OCI-LY3 (cell line): ENCODE measurements around the gene PARP15.
"Not testable (repeated sequence)": the region's sequence is repeated elsewhere in the genome, so short reads cannot be mapped to it uniquely, and the experiment has no call there.

ENCODE experiments used
- H2AFZ ChIP-seq: fragments of 200-600, 300-600 bp; shearing (Covaris generic); 2 replicates; pipeline ENCODE4 v1.6.0; 2014; ENCODE audit warnings: antibody characterized with exemption, low read depth, low read length
- H3K27ac ChIP-seq: fragments of 200-600, 300-600 bp; sonication (generic); 2 replicates; pipeline ENCODE4 v1.5.1; 2014; ENCODE audit warnings: mild to moderate bottlenecking, low read length, moderate library complexity, mixed read lengths
- H3K27me3 ChIP-seq: fragments of 200-600, 300-600 bp; sonication (generic); 2 replicates; pipeline ENCODE4 v1.6.1; 2014; ENCODE audit warnings: low read depth, low read length, mixed read lengths
- H3K36me3 ChIP-seq: fragments of 200-600, 300-600 bp; sonication (generic); replicated peaks from 2 replicates; pipeline ENCODE3; 2014; ENCODE audit warnings: low read depth, low read length, mixed read lengths
- H3K4me1 ChIP-seq: fragments of 300-600, 200-600 bp; sonication (generic); 2 replicates; pipeline ENCODE4 v1.6.1; 2014; ENCODE audit warnings: low read length, mixed read lengths
- H3K4me2 ChIP-seq: fragments of 200-600, 300-600 bp; sonication (generic); 2 replicates; pipeline ENCODE4 v1.6.1; 2014; ENCODE audit warnings: low read length, mixed read lengths
- H3K4me3 ChIP-seq: fragments of 300-600, 200-600 bp; sonication (generic); 2 replicates; pipeline ENCODE4 v1.5.1; 2014; ENCODE audit warnings: antibody characterized with exemption, mild to moderate bottlenecking, low read length, moderate library complexity
- H3K79me2 ChIP-seq: fragments of 300-600, 200-600 bp; shearing (Covaris generic); 2 replicates; pipeline ENCODE4 v1.6.1; 2014; ENCODE audit warnings: mild to moderate bottlenecking, low read length, mixed read lengths
- H3K9ac ChIP-seq: fragments of 300-600, 200-600 bp; shearing (Covaris generic); 2 replicates; pipeline ENCODE4 v1.6.0; 2014; ENCODE audit warnings: mild to moderate bottlenecking, low read length, moderate library complexity
- H3K9me3 ChIP-seq: fragments of 200-600, 300-600 bp; shearing (Covaris generic); 2 replicates; pipeline ENCODE4 v1.6.1; 2014; ENCODE audit warnings: low read length, mixed read lengths; ENCODE audit not compliant: insufficient read depth
- H4K20me1 ChIP-seq: fragments of 200-600, 300-600 bp; sonication (generic); 2 replicates; pipeline ENCODE4 v1.6.1; 2016; ENCODE audit warnings: low read length, mixed read lengths; ENCODE audit not compliant: insufficient read depth
- EZH2phosphoT487 ChIP-seq: fragments of 200-600 bp; shearing (Covaris generic); IDR thresholded peaks from 2 replicates; pipeline ENCODE4 v1.6.1; 2018; ENCODE audit warnings: antibody characterized with exemption, mixed run types, low read depth
- TF ChIP-seq, protein P1 (sequence below): fragments of 200-600, 300-600 bp; sonication (generic); IDR thresholded peaks from 2 replicates; pipeline ENCODE4 v1.5.1; 2014; ENCODE audit warnings: antibody characterized with exemption, low read length, low read depth

The PARP15 gene

DNA sequence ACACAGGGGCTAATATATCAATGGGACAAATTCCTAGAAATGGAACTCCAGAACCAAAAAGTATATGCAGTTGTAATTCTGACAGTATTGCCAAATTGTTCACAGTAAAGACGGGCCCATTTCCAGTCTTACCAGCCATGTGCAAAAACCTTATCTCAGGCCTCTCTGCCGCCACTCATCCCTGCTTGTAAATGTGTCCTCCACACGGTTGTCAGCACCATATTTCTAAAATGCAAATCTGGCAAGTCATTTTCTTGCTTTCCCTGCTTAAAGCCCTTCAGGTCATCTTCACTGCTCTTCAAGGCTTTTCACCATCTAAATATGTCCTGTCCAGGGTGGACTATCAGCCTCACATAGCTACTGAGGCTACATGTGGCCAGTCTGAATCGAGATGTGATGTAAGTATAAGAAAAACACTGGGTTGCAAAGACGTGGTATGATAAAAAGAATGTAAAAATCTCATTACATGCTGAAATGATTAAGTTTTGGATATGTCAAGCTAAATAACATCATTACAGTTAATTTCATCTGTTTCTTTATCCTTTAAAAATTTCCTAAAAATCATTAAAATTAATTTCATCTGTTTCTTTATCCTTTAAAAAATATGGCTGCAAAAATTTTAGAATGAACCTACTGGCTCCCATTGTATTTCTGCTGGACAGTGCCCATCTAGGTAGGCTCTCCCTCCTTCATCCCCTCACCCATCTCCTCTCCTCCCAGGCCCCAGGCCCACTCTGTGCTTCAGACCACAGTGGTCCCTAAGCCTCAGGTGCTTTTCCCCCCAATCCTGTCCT is 14.3 kb upstream of the PARP15 start:
- Histone ChIP-seq H4K20me1 (no peaks in the 10 kb centered on the region), H3K27me3 (no peaks in the 10 kb centered on the region), H3K79me2 (peaks cover 70% of the 10 kb centered on the region), H2AFZ (no peak overlapping the region), H3K9me3 (no peaks in the 10 kb centered on the region), H3K4me2 (peak overlapping the region; percentile 95), H3K36me3 (peaks cover 41% of the 10 kb centered on the region), H3K4me3 (peak overlapping the region; percentile 91), H3K4me1 (peaks cover 72% of the 10 kb centered on the region), H3K9ac (peak overlapping the region; percentile 99), H3K27ac (peak overlapping the region; percentile 91)
- TF ChIP-seq, protein P1, sequence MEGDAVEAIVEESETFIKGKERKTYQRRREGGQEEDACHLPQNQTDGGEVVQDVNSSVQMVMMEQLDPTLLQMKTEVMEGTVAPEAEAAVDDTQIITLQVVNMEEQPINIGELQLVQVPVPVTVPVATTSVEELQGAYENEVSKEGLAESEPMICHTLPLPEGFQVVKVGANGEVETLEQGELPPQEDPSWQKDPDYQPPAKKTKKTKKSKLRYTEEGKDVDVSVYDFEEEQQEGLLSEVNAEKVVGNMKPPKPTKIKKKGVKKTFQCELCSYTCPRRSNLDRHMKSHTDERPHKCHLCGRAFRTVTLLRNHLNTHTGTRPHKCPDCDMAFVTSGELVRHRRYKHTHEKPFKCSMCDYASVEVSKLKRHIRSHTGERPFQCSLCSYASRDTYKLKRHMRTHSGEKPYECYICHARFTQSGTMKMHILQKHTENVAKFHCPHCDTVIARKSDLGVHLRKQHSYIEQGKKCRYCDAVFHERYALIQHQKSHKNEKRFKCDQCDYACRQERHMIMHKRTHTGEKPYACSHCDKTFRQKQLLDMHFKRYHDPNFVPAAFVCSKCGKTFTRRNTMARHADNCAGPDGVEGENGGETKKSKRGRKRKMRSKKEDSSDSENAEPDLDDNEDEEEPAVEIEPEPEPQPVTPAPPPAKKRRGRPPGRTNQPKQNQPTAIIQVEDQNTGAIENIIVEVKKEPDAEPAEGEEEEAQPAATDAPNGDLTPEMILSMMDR = no peak
- no peak for TF ChIP-seq EZH2phosphoT487

DNA sequence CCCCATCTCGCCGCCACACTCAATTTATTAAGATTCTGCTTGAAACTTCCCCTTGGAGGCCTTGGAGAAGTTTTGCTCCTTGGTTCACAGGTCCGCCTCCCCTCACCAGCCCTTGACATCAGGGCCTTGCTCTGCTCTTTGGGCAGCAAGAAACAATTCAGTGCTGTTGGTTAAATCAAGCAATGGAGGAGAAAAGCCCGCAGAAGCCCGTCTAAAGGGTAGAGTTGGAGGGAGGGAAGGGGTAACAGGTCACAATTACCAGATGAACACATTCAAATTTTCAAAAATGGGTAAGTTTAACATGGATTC is 13.8 kb upstream of the PARP15 start:
- Histone ChIP-seq H3K9ac (peak overlapping the region; percentile 99), H4K20me1 (no peaks in the 10 kb centered on the region), H3K36me3 (peaks cover 41% of the 10 kb centered on the region), H3K4me1 (peaks cover 77% of the 10 kb centered on the region), H2AFZ (no peak overlapping the region), H3K27me3 (no peaks in the 10 kb centered on the region), H3K79me2 (peaks cover 70% of the 10 kb centered on the region), H3K9me3 (no peaks in the 10 kb centered on the region), H3K4me2 (peak overlapping the region; percentile 95), H3K4me3 (peak overlapping the region; percentile 91), H3K27ac (peak overlapping the region; percentile 91)
- TF ChIP-seq EZH2phosphoT487 = no peak
- TF ChIP-seq, protein P1 = no peak

DNA sequence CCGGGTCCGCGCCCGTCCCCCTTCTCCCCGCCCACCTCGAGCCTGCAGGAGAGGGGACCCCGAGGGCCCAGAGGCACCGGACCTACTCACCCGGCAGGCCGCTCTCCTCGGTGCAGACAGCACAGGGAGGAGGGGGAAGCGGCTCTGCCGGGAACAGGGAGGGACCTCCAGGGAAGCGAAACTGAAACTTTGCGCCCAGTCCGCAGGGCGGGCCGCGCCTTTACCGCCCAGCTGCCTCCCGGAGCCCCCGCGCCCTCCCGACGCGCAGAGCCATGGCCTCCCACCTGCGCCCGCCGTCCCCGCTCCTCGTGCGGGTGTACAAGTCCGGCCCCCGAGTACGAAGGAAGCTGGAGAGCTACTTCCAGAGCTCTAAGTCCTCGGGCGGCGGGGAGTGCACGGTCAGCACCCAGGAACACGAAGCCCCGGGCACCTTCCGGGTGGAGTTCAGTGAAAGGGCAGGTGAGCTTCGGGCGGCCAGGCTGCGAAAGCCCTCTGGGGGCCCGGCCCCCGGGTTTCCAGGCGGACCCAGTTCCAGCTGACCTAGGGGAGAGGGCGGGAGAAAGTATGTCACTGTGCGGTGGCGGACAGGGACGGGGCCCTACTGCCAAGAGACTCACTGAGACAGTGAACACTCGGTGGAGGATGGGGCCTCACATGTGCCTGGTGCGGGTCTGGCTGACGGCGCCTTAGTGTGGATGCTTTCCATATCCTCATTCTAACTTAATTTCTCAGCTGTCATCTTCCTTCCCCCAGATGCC is 13.1 kb upstream of the PARP15 start, which contains the start of the genes DTX3L and PARP9:
TSS of gene DTX3L (plus strand) at position 184 of the 758 bp plus-strand sequence. CDS start at position 273, 89 bp downstream.
TSS of gene PARP9 (minus strand) at position 146 of the 758 bp plus-strand sequence. CDS start 4,680 bp downstream, outside the sequence.
- H3K27ac ChIP-seq = peak within 1 kb of the TSS; percentile 91

DNA sequence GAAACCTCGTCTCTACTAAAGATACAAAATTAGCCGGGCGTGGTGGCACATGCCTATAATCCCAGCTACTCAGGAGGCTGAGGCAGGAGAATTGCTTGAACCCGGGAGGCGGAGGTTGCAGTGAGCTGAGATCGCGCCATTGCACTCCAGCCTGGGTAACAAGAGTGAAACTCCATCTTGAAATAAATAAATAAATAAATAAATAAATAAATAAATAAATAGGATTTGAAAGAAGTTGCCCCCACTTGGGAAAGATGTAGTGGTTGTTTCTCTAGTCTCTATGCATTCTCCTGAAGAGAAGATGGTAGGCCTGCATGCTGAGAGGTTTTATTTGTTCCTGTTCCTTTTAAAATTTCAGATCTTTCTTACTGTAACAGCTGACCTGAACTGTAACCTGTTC is 9.3 kb upstream of the PARP15 start:
- Histone ChIP-seq H3K4me1 (peaks cover 70% of the 10 kb centered on the region), H3K4me2 (peak overlapping the region; percentile 48)

More for the DNA sequence above, 13.1 kb upstream of the PARP15 start, which contains the start of the genes DTX3L and PARP9:
- TF ChIP-seq, protein P1 = no peak
- TF ChIP-seq EZH2phosphoT487 = no peak
- H3K4me2 ChIP-seq = peak within 1 kb of the TSS; percentile 95
- H3K36me3 ChIP-seq = peaks cover 41% of the 10 kb centered on the region
- H4K20me1 ChIP-seq = no peaks in the 10 kb centered on the region
- peaks cover 84% of the 10 kb centered on the region for H3K4me1 ChIP-seq
- peak within 1 kb of the TSS; percentile 12; the same call in 1 of the 2 replicates for H2AFZ ChIP-seq
- peak within 1 kb of the TSS; percentile 91 for H3K4me3 ChIP-seq
- H3K79me2 ChIP-seq = peaks cover 70% of the 10 kb centered on the region
- no peaks in the 10 kb centered on the region for H3K9me3 ChIP-seq
- H3K9ac ChIP-seq = peak within 1 kb of the TSS; percentile 99
- H3K27me3 ChIP-seq = no peaks in the 10 kb centered on the region

More for the DNA sequence above, 9.3 kb upstream of the PARP15 start:
- Histone ChIP-seq H3K79me2 (peaks cover 45% of the 10 kb centered on the region), H3K9ac (peak overlapping the region; percentile 53), H3K27ac (peak overlapping the region; percentile 73), H3K36me3 (peaks cover 66% of the 10 kb centered on the region)
- H3K9me3 ChIP-seq, H3K4me3 ChIP-seq, H4K20me1 ChIP-seq, H2AFZ ChIP-seq, H3K27me3 ChIP-seq: not testable (repeated sequence)
